ENCODE data around the gene CIAO3.

CIAO3 gene

GRCh38 chr16:720990-721764, 19.6 kb downstream of the CIAO3 start, which contains the start of gene ANTKMT:
Gene ANTKMT, plus strand, starts transcription at chr16:721146. Its CDS starts 129 bp downstream, at chr16:721275.
- peak; percentile 89 for DNase-seq (ENCODE audit: extremely low spot score)
- TF ChIP-seq ARNT (IDR thresholded peaks at IDR 0.05) (0 out of 2 replicates have a peak, but pooled peaks have one; percentile 26), L3MBTL2 (conservative IDR thresholded peaks at IDR 0.05) (peak; percentile 93), ZNF384 (IDR thresholded peaks at IDR 0.05) (no peak), LEF1 (IDR thresholded peaks at IDR 0.05; ENCODE audit: borderline replicate concordance) (peak; percentile 87), SP1 (IDR thresholded peaks at IDR 0.05) (no peak)
- ChIA-PET POLR2A (interaction anchor here (0.8 to 4.1 kb wide), 23 partner anchors 8 to 66 kb away, joined by 3 to 47 read pairs (median 5); partner anchors contain the start of genes CHTF18, CIAO3, JMJD8 and MSLN), CTCF (interaction anchor here (1.0 to 2.8 kb wide), 3 partner anchors 12 to 83 kb away, joined by 4 to 7 read pairs (median 4); no protein-coding TSS in a partner anchor)

GRCh38 chr16:720447-720989, 20.3 kb downstream of the CIAO3 start:
- no peak for TF ChIP-seq LEF1 (IDR thresholded peaks at IDR 0.05; ENCODE audit: borderline replicate concordance)
- TF ChIP-seq ELF4 (IDR thresholded peaks at IDR 0.05): no peak
- no peak for TF ChIP-seq FOXK2 (IDR thresholded peaks at IDR 0.05)
- TF ChIP-seq FOXA1 (IDR thresholded peaks at IDR 0.05): no peak
- TF ChIP-seq ZNF384 (IDR thresholded peaks at IDR 0.05): no peak
- no peak for TF ChIP-seq SUZ12 (IDR thresholded peaks at IDR 0.05)
- no peak for TF ChIP-seq HDGF (IDR thresholded peaks at IDR 0.05; ENCODE audit: borderline replicate concordance)
- no peak; the same call in 1 of the 2 replicates for TF ChIP-seq L3MBTL2 (conservative IDR thresholded peaks at IDR 0.05)
- TF ChIP-seq FOXM1 (IDR thresholded peaks at IDR 0.05; ENCODE audit: borderline replicate concordance): no peak
- TF ChIP-seq TARDBP (IDR thresholded peaks at IDR 0.05): no peak
- no peak for TF ChIP-seq NFRKB (IDR thresholded peaks at IDR 0.05)
- TF ChIP-seq CTBP1 (IDR thresholded peaks at IDR 0.05; ENCODE audit: borderline replicate concordance): no peak
- no peak for TF ChIP-seq BHLHE40 (IDR thresholded peaks at IDR 0.05; ENCODE audit: borderline replicate concordance)
- ChIA-PET POLR2A (interaction anchor here (0.5 to 4.1 kb wide), 21 partner anchors 8 to 79 kb away, joined by 3 to 47 read pairs (median 7); partner anchors contain the start of genes CHTF18, CIAO3, JMJD8 and MSLN), CTCF (interaction anchor here (0.7 to 2.8 kb wide), 6 partner anchors 11 to 84 kb away, joined by 3 to 7 read pairs (median 4); partner anchors contain the start of gene CIAO3)
- DNase-seq (ENCODE audit: extremely low spot score): no peak

GRCh38 chr16:719815-720446, 20.9 kb downstream of the CIAO3 start:
- POLR2A ChIA-PET: interaction anchor here (0.5 to 4.1 kb wide), 15 partner anchors 10 to 79 kb away, joined by 3 to 47 read pairs (median 7); partner anchors contain the start of genes CHTF18, CIAO3, RPUSD1 and STUB1
- no peak for TF ChIP-seq LEF1 (IDR thresholded peaks at IDR 0.05; ENCODE audit: borderline replicate concordance)
- DNase-seq (ENCODE audit: extremely low spot score): no peak
- CTCF ChIA-PET: interaction anchor here (0.7 to 2.8 kb wide), 7 partner anchors 8 to 85 kb away, joined by 3 to 7 read pairs (median 4); partner anchors contain the start of gene CIAO3

- no peak for DNase-seq (ENCODE audit: extremely low spot score)
- ChIA-PET CTCF (interaction anchor here (0.6 to 2.8 kb wide), 2 partner anchors 9 to 612 kb away, joined by 3 to 7 read pairs; no protein-coding TSS in a partner anchor), POLR2A (interaction anchor here (1.4 to 4.1 kb wide), 3 partner anchors 11 to 69 kb away, joined by 4 to 47 read pairs (median 34); partner anchors contain the start of genes CHTF18 and RPUSD1)
- TF ChIP-seq FOXA1 (IDR thresholded peaks at IDR 0.05) (no peak), FOXK2 (IDR thresholded peaks at IDR 0.05) (no peak), ELF4 (IDR thresholded peaks at IDR 0.05) (no peak), SP1 (IDR thresholded peaks at IDR 0.05) (no peak), BHLHE40 (IDR thresholded peaks at IDR 0.05; ENCODE audit: borderline replicate concordance) (no peak), ZNF384 (IDR thresholded peaks at IDR 0.05) (no peak), HDGF (IDR thresholded peaks at IDR 0.05; ENCODE audit: borderline replicate concordance) (no peak), NFRKB (IDR thresholded peaks at IDR 0.05) (no peak), L3MBTL2 (conservative IDR thresholded peaks at IDR 0.05) (no peak), TARDBP (IDR thresholded peaks at IDR 0.05) (no peak), SUZ12 (IDR thresholded peaks at IDR 0.05) (no peak), ARNT (IDR thresholded peaks at IDR 0.05) (no peak), PKNOX1 (IDR thresholded peaks at IDR 0.05) (no peak), LEF1 (IDR thresholded peaks at IDR 0.05; ENCODE audit: borderline replicate concordance) (no peak)
Measured at GRCh38 chr16:718922-719321, 21.9 kb downstream of the CIAO3 start.

GRCh38 chr16:718389-718788, 22.4 kb downstream of the CIAO3 start:
- no peak for DNase-seq (ENCODE audit: extremely low spot score)
- POLR2A ChIA-PET: no interaction called here

More at GRCh38 chr16:718389-718788, 22.4 kb downstream of the CIAO3 start:
- CTCF ChIA-PET: interaction anchor here (0.6 kb wide), 1 partner anchor 611 kb away, joined by 3 read pairs; no protein-coding TSS in a partner anchor
- no peak for TF ChIP-seq SUZ12 (IDR thresholded peaks at IDR 0.05)
- TF ChIP-seq CTBP1 (IDR thresholded peaks at IDR 0.05; ENCODE audit: borderline replicate concordance): no peak
- no peak for TF ChIP-seq FOXM1 (IDR thresholded peaks at IDR 0.05; ENCODE audit: borderline replicate concordance)
- TF ChIP-seq FOXK2 (IDR thresholded peaks at IDR 0.05): no peak
- no peak for TF ChIP-seq TARDBP (IDR thresholded peaks at IDR 0.05)
- TF ChIP-seq ELF4 (IDR thresholded peaks at IDR 0.05): no peak
- no peak for TF ChIP-seq LEF1 (IDR thresholded peaks at IDR 0.05; ENCODE audit: borderline replicate concordance)
- TF ChIP-seq SP1 (IDR thresholded peaks at IDR 0.05): no peak
- TF ChIP-seq HDGF (IDR thresholded peaks at IDR 0.05; ENCODE audit: borderline replicate concordance): no peak
- no peak for TF ChIP-seq ZNF384 (IDR thresholded peaks at IDR 0.05)
- TF ChIP-seq ARNT (IDR thresholded peaks at IDR 0.05): no peak
- TF ChIP-seq L3MBTL2 (conservative IDR thresholded peaks at IDR 0.05): no peak
